ENCODE measurements around the gene PCSK1.
"Not testable (repeated sequence)": the region's sequence is repeated elsewhere in the genome, so short reads cannot be mapped to it uniquely, and the experiment has no call there.

PCSK1 gene

GRCh38 chr5:96402500-96402899, 30.5 kb downstream of the PCSK1 start:
- Mint-ChIP-seq H3K4me1 (no peaks in the 10 kb centered on the region), H3K9me3 (no peaks in the 10 kb centered on the region), H3K27ac (no peak overlapping the region), H3K36me3 (no peaks in the 10 kb centered on the region), H3K4me3 (no peak overlapping the region)
- DNase-seq (ENCODE audit: low spot score in 2 of 2) (no peak), ATAC-seq (peak; percentile 32)

DNA sequence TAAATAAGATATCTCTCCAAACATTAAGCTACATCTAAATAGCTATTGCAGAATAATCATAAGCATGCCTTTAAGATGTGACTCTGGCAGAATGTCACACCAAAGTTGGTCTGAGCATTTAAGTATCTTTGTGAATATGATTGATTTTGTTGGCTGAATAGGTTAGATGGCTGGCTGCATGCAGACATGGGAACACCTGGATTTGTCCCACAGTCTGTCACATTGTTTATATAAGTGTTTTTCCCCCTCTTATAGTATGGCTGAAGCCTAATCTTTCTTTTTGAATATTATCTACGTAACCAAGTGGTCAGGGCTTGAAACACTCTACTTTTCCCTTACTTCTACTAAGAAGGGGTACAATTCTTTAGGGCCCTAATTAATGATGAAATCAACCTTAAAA, 36.2 kb downstream of the PCSK1 start:
- H3K36me3 Mint-ChIP-seq: no peaks in the 10 kb centered on the region
- no peak overlapping the region for H3K27ac Mint-ChIP-seq
- DNase-seq (ENCODE audit: low spot score in 2 of 2): no peak
- H3K4me3 Mint-ChIP-seq: no peak overlapping the region
- ATAC-seq: no peak
- no peaks in the 10 kb centered on the region for H3K9me3 Mint-ChIP-seq
- H3K4me1 Mint-ChIP-seq: no peaks in the 10 kb centered on the region

DNA sequence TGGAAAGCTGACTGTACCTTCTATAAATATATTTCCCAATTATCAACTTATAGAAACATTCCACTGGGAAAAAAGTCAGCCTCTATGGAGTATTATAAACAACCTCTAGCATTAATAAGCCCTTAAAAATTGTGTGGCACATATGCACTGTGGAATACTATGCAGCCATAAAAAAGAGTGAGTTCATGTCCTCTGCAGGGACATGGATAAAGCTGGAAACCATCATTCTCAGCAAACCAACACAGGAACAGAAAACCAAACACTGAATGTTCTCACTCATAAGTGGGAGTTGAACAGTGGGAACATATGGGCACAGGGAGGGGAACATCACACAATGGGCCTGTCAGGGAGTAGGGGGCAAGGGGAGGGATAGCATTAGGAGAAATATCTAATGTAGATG, 37.8 kb downstream of the PCSK1 start:
- not testable (repeated sequence) for H3K27ac Mint-ChIP-seq; ATAC-seq; H3K4me3 Mint-ChIP-seq; H3K9me3 Mint-ChIP-seq; DNase-seq (ENCODE audit: low spot score in 2 of 2); H3K4me1 Mint-ChIP-seq; H3K36me3 Mint-ChIP-seq

- Mint-ChIP-seq H3K36me3 (no peaks in the 10 kb centered on the region), H3K27ac (no peak overlapping the region), H3K9me3 (no peaks in the 10 kb centered on the region), H3K4me1 (no peaks in the 10 kb centered on the region), H3K4me3 (no peak overlapping the region)
- DNase-seq (ENCODE audit: low spot score in 2 of 2): no peak
- ATAC-seq: no peak
These were observed 41.1 kb downstream of the PCSK1 start for GRCh38 chr5:96391921-96392320.

- no peak overlapping the region for H3K27ac Mint-ChIP-seq
- no peaks in the 10 kb centered on the region for H3K4me1 Mint-ChIP-seq
- DNase-seq (ENCODE audit: low spot score in 2 of 2) (no peak), ATAC-seq (no peak)
- no peaks in the 10 kb centered on the region for H3K9me3 Mint-ChIP-seq
- H3K4me3 Mint-ChIP-seq: no peak overlapping the region
- H3K36me3 Mint-ChIP-seq: no peaks in the 10 kb centered on the region
These were observed 44.9 kb downstream of the PCSK1 start for GRCh38 chr5:96388176-96388575.

DNA sequence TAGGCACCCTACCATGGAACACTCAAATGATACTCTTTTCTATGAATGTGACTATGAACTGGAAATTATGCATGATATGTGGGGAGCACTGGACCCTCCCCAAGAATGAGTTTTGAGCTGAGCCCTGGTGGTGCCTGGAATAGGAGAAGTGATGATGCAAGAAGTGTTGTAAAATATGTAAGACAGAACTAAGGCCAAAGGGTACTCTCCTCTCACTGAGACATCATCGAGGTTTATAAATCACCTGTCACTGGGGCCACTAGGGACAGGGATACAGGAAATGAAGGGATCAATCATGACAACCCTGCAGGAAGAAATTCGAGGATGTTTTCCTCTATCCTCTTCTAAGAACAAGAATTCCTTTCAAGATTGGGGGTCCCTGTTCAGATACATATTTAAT, 45.4 kb downstream of the PCSK1 start:
- ATAC-seq (no peak), DNase-seq (ENCODE audit: low spot score in 2 of 2) (no peak)
- Mint-ChIP-seq H3K9me3 (no peaks in the 10 kb centered on the region), H3K4me1 (no peaks in the 10 kb centered on the region), H3K27ac (no peak overlapping the region), H3K4me3 (no peak overlapping the region), H3K36me3 (no peaks in the 10 kb centered on the region)

- no peak for DNase-seq (ENCODE audit: low spot score in 2 of 2)
- H3K4me1 Mint-ChIP-seq: no peaks in the 10 kb centered on the region
- H3K9me3 Mint-ChIP-seq: no peaks in the 10 kb centered on the region
- H3K36me3 Mint-ChIP-seq: no peaks in the 10 kb centered on the region
- no peak for ATAC-seq
- no peak overlapping the region for H3K4me3 Mint-ChIP-seq
- H3K27ac Mint-ChIP-seq: no peak overlapping the region
These were observed 47.5 kb downstream of the PCSK1 start for GRCh38 chr5:96385538-96385937.

- ATAC-seq (no peak), DNase-seq (ENCODE audit: low spot score in 2 of 2) (no peak)
- no peaks in the 10 kb centered on the region for H3K36me3 Mint-ChIP-seq
- no peak overlapping the region for H3K4me3 Mint-ChIP-seq
- H3K4me1 Mint-ChIP-seq: no peaks in the 10 kb centered on the region
- no peaks in the 10 kb centered on the region for H3K9me3 Mint-ChIP-seq
- H3K27ac Mint-ChIP-seq: no peak overlapping the region
These were observed 48.7 kb downstream of the PCSK1 start for GRCh38 chr5:96384353-96384752.

GRCh38 chr5:96381526-96381925, 51.5 kb downstream of the PCSK1 start:
- no peak for ATAC-seq
- Mint-ChIP-seq H3K36me3 (no peaks in the 10 kb centered on the region), H3K9me3 (no peaks in the 10 kb centered on the region), H3K4me1 (no peaks in the 10 kb centered on the region), H3K27ac (no peak overlapping the region), H3K4me3 (no peak overlapping the region)
- no peak for DNase-seq (ENCODE audit: low spot score in 2 of 2)

DNA sequence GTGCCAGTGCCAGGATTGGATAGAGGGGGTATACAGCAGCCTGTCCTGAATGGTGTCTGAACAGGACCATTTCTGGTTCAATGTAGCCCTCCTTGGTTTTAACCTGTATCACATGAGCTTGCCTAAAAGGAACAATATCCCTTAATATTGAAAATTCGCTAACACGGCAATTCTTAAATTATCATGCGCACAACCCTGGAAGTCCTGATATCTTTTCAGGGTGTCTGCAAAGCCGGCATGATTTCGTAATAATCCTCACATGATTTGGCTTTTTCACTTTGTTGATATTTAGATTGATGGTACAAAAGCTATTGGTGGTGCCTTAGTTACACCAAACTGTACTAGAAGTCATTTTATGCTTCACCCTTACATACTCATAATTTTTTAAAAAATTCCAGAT, 53.2 kb downstream of the PCSK1 start:
- Mint-ChIP-seq H3K9me3 (no peaks in the 10 kb centered on the region), H3K4me1 (peaks cover 3% of the 10 kb centered on the region), H3K4me3 (no peak overlapping the region), H3K36me3 (no peaks in the 10 kb centered on the region), H3K27ac (no peak overlapping the region)
- ATAC-seq (no peak), DNase-seq (ENCODE audit: low spot score in 2 of 2) (no peak)

GRCh38 chr5:96377597-96377996, 55.5 kb downstream of the PCSK1 start:
- Mint-ChIP-seq H3K27ac (no peak overlapping the region), H3K36me3 (no peaks in the 10 kb centered on the region), H3K9me3 (no peaks in the 10 kb centered on the region), H3K4me3 (no peak overlapping the region), H3K4me1 (peaks cover 10% of the 10 kb centered on the region)
- ATAC-seq: no peak
- no peak for DNase-seq (ENCODE audit: low spot score in 2 of 2)

- DNase-seq (ENCODE audit: low spot score in 2 of 2) (no peak), ATAC-seq (no peak)
- Mint-ChIP-seq H3K9me3 (no peaks in the 10 kb centered on the region), H3K4me1 (peaks cover 10% of the 10 kb centered on the region), H3K4me3 (no peak overlapping the region), H3K27ac (no peak overlapping the region), H3K36me3 (no peaks in the 10 kb centered on the region)
These were observed 55.9 kb downstream of the PCSK1 start for GRCh38 chr5:96377167-96377566.

DNA sequence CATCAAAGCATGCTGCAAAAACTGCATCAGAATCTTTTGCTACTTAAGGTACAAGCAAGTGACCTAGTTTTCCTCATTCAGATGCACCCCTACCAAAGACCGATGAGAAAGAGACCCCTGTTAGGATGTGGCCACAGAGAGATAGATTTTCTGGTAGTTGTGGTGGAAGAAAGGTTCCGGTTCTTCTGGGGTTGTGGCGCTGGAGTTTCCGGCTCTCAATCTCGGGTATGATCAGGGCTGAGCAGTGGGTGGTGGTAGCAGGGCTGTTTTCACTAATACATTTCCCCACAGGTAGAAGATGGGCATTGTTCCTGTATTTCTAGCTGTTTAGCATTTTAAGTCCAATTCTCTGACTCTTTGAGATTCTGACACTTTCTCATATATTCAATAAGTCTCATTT, 58.4 kb downstream of the PCSK1 start:
- Mint-ChIP-seq H3K27ac (no peak overlapping the region), H3K4me3 (no peak overlapping the region), H3K9me3 (no peaks in the 10 kb centered on the region), H3K4me1 (peaks cover 10% of the 10 kb centered on the region), H3K36me3 (no peaks in the 10 kb centered on the region)
- DNase-seq (ENCODE audit: low spot score in 2 of 2): no peak
- ATAC-seq: peak; percentile 82

DNA sequence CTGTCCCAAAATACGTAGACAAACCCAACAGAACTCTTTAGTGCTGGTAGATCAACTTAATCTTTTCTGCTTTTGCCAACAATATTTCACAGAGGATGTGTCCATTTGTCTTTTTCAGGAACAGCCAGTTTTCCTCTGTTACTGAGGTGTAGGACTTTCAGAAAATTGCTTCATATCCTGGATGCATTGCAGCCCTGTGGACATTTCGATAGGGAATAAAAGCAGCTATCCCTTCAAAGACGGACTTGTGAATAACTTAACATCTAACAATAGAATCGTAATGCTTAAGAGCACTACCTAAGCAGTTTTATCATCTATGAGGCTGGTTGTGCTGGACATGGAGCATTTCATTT, 59.7 kb downstream of the PCSK1 start:
- ATAC-seq: no peak
- H3K36me3 Mint-ChIP-seq: no peaks in the 10 kb centered on the region
- H3K4me1 Mint-ChIP-seq: peaks cover 10% of the 10 kb centered on the region

GRCh38 chr5:96372726-96373380, 60.2 kb downstream of the PCSK1 start:
- Mint-ChIP-seq H3K9me3 (no peaks in the 10 kb centered on the region), H3K36me3 (no peaks in the 10 kb centered on the region), H3K27ac (no peak overlapping the region), H3K4me3 (no peak overlapping the region), H3K4me1 (peaks cover 10% of the 10 kb centered on the region)
- ATAC-seq (no peak), DNase-seq (ENCODE audit: low spot score in 2 of 2) (no peak)

More for the DNA sequence above, 59.7 kb downstream of the PCSK1 start:
- Mint-ChIP-seq H3K4me3 (no peak overlapping the region), H3K27ac (no peak overlapping the region), H3K9me3 (no peaks in the 10 kb centered on the region)
- no peak for DNase-seq (ENCODE audit: low spot score in 2 of 2)

DNA sequence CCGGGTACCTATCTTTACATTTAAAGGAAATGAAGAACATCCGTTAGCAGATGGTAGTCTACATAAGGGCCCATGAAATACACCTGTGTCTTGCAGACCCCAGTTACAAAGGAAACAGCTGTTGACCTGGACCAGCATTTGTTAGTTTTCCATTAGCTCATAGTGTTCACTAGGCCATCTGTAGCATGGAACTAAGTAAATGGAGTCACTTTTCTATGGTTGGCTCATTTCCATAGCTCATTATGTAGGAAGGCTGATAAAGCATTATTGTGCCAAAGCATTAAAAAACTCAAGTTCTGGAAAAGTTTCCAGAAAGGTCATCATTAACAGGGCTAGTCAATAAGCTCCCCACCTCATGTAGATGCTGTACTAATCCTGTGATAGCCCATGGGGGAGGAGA, 62.1 kb downstream of the PCSK1 start:
- no peaks in the 10 kb centered on the region for H3K9me3 Mint-ChIP-seq
- no peak overlapping the region for H3K4me3 Mint-ChIP-seq
- DNase-seq (ENCODE audit: low spot score in 2 of 2): no peak
- no peak for ATAC-seq
- H3K4me1 Mint-ChIP-seq: peaks cover 10% of the 10 kb centered on the region
- H3K36me3 Mint-ChIP-seq: no peaks in the 10 kb centered on the region
- no peak overlapping the region for H3K27ac Mint-ChIP-seq

DNA sequence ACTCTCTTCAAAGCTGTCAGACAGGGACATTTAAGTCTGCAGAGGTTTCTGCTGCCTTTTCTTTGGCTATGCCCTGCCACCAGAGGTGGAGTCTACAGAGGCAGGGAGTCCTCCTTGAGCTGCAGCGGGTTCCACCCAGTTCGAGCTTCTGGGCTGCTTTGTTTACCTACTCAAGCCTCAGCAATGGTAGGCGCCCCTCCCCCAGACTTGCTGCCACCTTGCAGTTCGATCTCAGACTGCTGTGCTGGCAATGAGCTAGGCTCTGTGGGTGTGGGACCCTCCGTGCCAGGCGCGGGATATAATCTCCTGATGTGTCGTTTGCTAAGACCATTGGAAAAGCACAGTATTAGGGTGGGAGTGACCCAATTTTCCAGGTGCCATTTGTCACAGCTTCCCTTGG, 65.7 kb downstream of the PCSK1 start:
- not testable (repeated sequence) for ATAC-seq; H3K27ac Mint-ChIP-seq; H3K9me3 Mint-ChIP-seq; H3K4me3 Mint-ChIP-seq; H3K4me1 Mint-ChIP-seq; H3K36me3 Mint-ChIP-seq; DNase-seq (ENCODE audit: low spot score in 2 of 2)
